Liver (tissue), 9 donors: ENCODE data around the gene ARHGAP27. TPM values are rescaled to one million over a fixed set of nuclear protein-coding genes. Genes with fewer than 3 reads are reported as not detected.

ENCODE experiments used
- DNase-seq: peaks from one replicate; pipeline ENCODE4 v3.0.0-alpha.2; 2017; ENCODE audit warnings: low spot score
- H3K27ac ChIP-seq, 2 donors: one replicate each; pipeline ENCODE4 v1.7.0; 2013; ENCODE audit warnings: inconsistent platforms in 2 of 2, low read length in 2 of 2, control low read depth in 1 of 2, low read depth in 1 of 2, mild to moderate bottlenecking in 1 of 2
- H3K27me3 ChIP-seq, 4 donors: one replicate each; pipeline versions ENCODE4 v1.6.1 to v1.7.0; 2013; ENCODE audit warnings: low read length in 3 of 4, inconsistent platforms in 1 of 4, mild to moderate bottlenecking in 1 of 4, moderate library complexity in 1 of 4; ENCODE audit not compliant: control insufficient read depth in 4 of 4, insufficient read depth in 4 of 4
- H3K36me3 ChIP-seq, 4 donors: one replicate each; pipeline versions ENCODE4 v1.6.1 to v1.7.0; 2013; ENCODE audit warnings: low read length in 3 of 4, mild to moderate bottlenecking in 3 of 4, low read depth in 1 of 4, moderate library complexity in 1 of 4; ENCODE audit not compliant: control insufficient read depth in 4 of 4, insufficient read depth in 3 of 4
- H3K4me1 ChIP-seq, 4 donors: one replicate each; pipeline versions ENCODE4 v1.6.1 to v1.7.0; 2013; ENCODE audit warnings: low read length in 3 of 4, mild to moderate bottlenecking in 3 of 4, moderate library complexity in 1 of 4; ENCODE audit not compliant: control insufficient read depth in 4 of 4, insufficient read depth in 4 of 4
- H3K4me3 ChIP-seq, 3 donors: one replicate each; pipeline versions ENCODE4 v1.6.1 to v1.7.0; 2013; ENCODE audit warnings: low read length in 3 of 3, control low read depth in 1 of 3, low read depth in 1 of 3, mild to moderate bottlenecking in 1 of 3
- H3K9ac ChIP-seq, 2 donors: one replicate each; pipeline ENCODE4 v1.7.0; 2013; ENCODE audit warnings: low read length in 2 of 2, mild to moderate bottlenecking in 2 of 2, moderate library complexity in 2 of 2, control low read depth in 1 of 2, low read depth in 1 of 2
- H3K9me3 ChIP-seq, 4 donors: one replicate each; pipeline versions ENCODE4 v1.6.1 to v1.7.0; 2013; ENCODE audit warnings: low read length in 3 of 4; ENCODE audit not compliant: control insufficient read depth in 4 of 4
- CTCF ChIP-seq: fragments of 150-350 bp; IDR thresholded peaks from 2 replicates; pipeline ENCODE4 v1.5.1; 2017; ENCODE audit warnings: improper control_type of control experiment, low read depth, low read length; ENCODE audit not compliant: missing input control
- FOXA1 ChIP-seq: IDR thresholded peaks from 2 replicates; pipeline ENCODE4 v1.6.1; 2016; ENCODE audit warnings: antibody characterized with exemption
- FOXA2 ChIP-seq: IDR thresholded peaks from 2 replicates; pipeline ENCODE4 v1.6.1; 2016; ENCODE audit warnings: antibody characterized with exemption
- GABPA ChIP-seq, 2 donors: IDR thresholded peaks in 1 of 2; conservative IDR thresholded peaks in 1 of 2; 2 replicates each; pipeline ENCODE4 v1.6.1; 2016; ENCODE audit warnings: antibody characterized with exemption in 2 of 2, mild to moderate bottlenecking in 1 of 2, moderate library complexity in 1 of 2
- HNF4A ChIP-seq, 2 donors: conservative IDR thresholded peaks; 2 replicates each; pipeline ENCODE4 v1.6.1; 2016; ENCODE audit warnings: antibody characterized with exemption in 2 of 2, mild to moderate bottlenecking in 2 of 2
- HNF4G ChIP-seq: IDR thresholded peaks from 2 replicates; pipeline ENCODE4 v1.6.1; 2016; ENCODE audit warnings: antibody characterized with exemption
- MAX ChIP-seq: IDR thresholded peaks from 2 replicates; pipeline ENCODE4 v1.6.1; 2016; ENCODE audit warnings: antibody characterized with exemption
- RAD21 ChIP-seq, 2 donors: IDR thresholded peaks; 2 replicates each; pipeline ENCODE4 v1.6.1; 2016; ENCODE audit warnings: antibody characterized with exemption in 2 of 2, mild to moderate bottlenecking in 2 of 2
- RXRA ChIP-seq, 2 donors: IDR thresholded peaks; 2 replicates each; pipeline ENCODE4 v1.6.1; 2017 to 2018; ENCODE audit warnings: antibody characterized with exemption in 2 of 2, mild to moderate bottlenecking in 1 of 2
- TAF1 ChIP-seq: conservative IDR thresholded peaks from 2 replicates; pipeline ENCODE4 v1.6.1; 2016; ENCODE audit warnings: antibody characterized with exemption, mild to moderate bottlenecking
- YY1 ChIP-seq: IDR thresholded peaks from 2 replicates; pipeline ENCODE4 v1.6.1; 2016; ENCODE audit warnings: antibody characterized with exemption, mild to moderate bottlenecking
- ZBTB33 ChIP-seq: IDR thresholded peaks from 2 replicates; pipeline ENCODE4 v1.6.1; 2016; ENCODE audit warnings: antibody characterized with exemption
- WGBS: extraction: QIAGEN DNeasy Blood & Tissue Kit; methylation state at CpG from one replicate; pipeline ENCODE4 v1.1.7; 2013; 5-methylcytosine and 5-hydroxymethylcytosine counted together
- polyA plus RNA-seq, 2 donors: library from polyadenylated mRNA; stranded (reverse) in 1 of 2; unstranded in 1 of 2; fragments of 200-250 nt in 1 of 2; fragments of >200 nt in 1 of 2; fragmentation: Nextera tagmentation in 1 of 2; extraction: Ambion mirVana in 1 of 2; gene quantifications; one replicate each; pipeline versions ENCODE4 v1.2.1 to v1.2.3, GENCODE V29; 2013 to 2015
- total RNA-seq, 2 donors: library from RNA; depleted of rRNA; stranded (reverse); fragments of >200 nt; gene quantifications; one replicate each; pipeline ENCODE4 v1.2.3, GENCODE V29; 2014
- donor health status: healthy.
- donor health status: healthy.
- donor health status: healthy.
- donor health status: healthy.
- donor health status: healthy.

The ARHGAP27 gene
- total and polyA plus RNA-seq, 4 donors: 1.8 to 10.9 (median 7.8) TPM

- no peak overlapping the region for H3K9ac ChIP-seq
- peaks cover 18 to 45% (median 29%) of the 10 kb centered on the region in 4 donors for H3K4me1 ChIP-seq
Measured at GRCh38 chr17:45428050-45428617, 4.5 kb downstream of the ARHGAP27 start.

GRCh38 chr17:45427181-45427835 is 5.4 kb downstream of the ARHGAP27 start:
- Histone ChIP-seq H3K9ac (no peak overlapping the region), H3K27ac (no peak overlapping the region), H3K4me1 (peaks cover 13 to 40% (median 29%) of the 10 kb centered on the region in 4 donors), H3K9me3 (no peaks in the 10 kb centered on the region), H3K4me3 (no peak overlapping the region), H3K36me3 (no peaks in the 10 kb centered on the region), H3K27me3 (peaks cover 0 to 2% (median 0%) of the 10 kb centered on the region in 4 donors)
- WGBS: 76% methylated on average over 11 of the region's 11 CpGs
- TF ChIP-seq ZBTB33: no peak
- TF ChIP-seq RXRA (IDR thresholded peaks at IDR 0.05): no peak
- no peak for TF ChIP-seq FOXA1
- no peak for TF ChIP-seq HNF4A (conservative IDR thresholded peaks at IDR 0.05)
- no peak for DNase-seq

More at GRCh38 chr17:45428050-45428617, 4.5 kb downstream of the ARHGAP27 start:
- 6% methylated on average over 26 of the region's 26 CpGs for WGBS
- Histone ChIP-seq H3K4me3 (peak overlapping the region in 1 of 3 donors; percentile 21), H3K36me3 (no peaks in the 10 kb centered on the region), H3K27ac (no peak overlapping the region), H3K27me3 (peaks cover 0 to 2% (median 0%) of the 10 kb centered on the region in 4 donors), H3K9me3 (no peaks in the 10 kb centered on the region)
- peak; percentile 80 for DNase-seq
- no peak for TF ChIP-seq TAF1
- no peak for TF ChIP-seq ZBTB33
- no peak for TF ChIP-seq FOXA2
- no peak for TF ChIP-seq RXRA (IDR thresholded peaks at IDR 0.05)
- no peak for TF ChIP-seq YY1
- TF ChIP-seq RAD21 (IDR thresholded peaks at IDR 0.05): peak; percentile 81 to 88
- TF ChIP-seq MAX: no peak
- no peak for TF ChIP-seq HNF4A (conservative IDR thresholded peaks at IDR 0.05)
- no peak for TF ChIP-seq GABPA (IDR thresholded peaks at IDR 0.05 in 1 of 2, conservative IDR thresholded peaks at IDR 0.05 in 1 of 2)
- TF ChIP-seq CTCF: peak; percentile 92
- TF ChIP-seq HNF4G: no peak
